ENCODE data around the gene KEL.

Gene KEL

GRCh38 chr7:142898377-142899170 is 63.6 kb downstream of the KEL start:
- TF ChIP-seq CTCF (IDR thresholded peaks at IDR 0.05) (no peak), ZFX (IDR thresholded peaks at IDR 0.05; ENCODE audit: borderline replicate concordance) (no peak)
- no peak overlapping the region for H3K27ac ChIP-seq

- H3K27ac ChIP-seq: no peak overlapping the region
- TF ChIP-seq ZFX (IDR thresholded peaks at IDR 0.05; ENCODE audit: borderline replicate concordance) (no peak), CTCF (IDR thresholded peaks at IDR 0.05) (no peak)
Observed at GRCh38 chr7:142897691-142898090, 64.5 kb downstream of the KEL start.

- H3K27ac ChIP-seq: no peak overlapping the region
- TF ChIP-seq CTCF (IDR thresholded peaks at IDR 0.05) (no peak), ZFX (IDR thresholded peaks at IDR 0.05; ENCODE audit: borderline replicate concordance) (no peak)
Observed at GRCh38 chr7:142896741-142897379, 65.3 kb downstream of the KEL start.

GRCh38 chr7:142896151-142896550 is 66.0 kb downstream of the KEL start:
- H3K27ac ChIP-seq: no peak overlapping the region
- TF ChIP-seq ZFX (IDR thresholded peaks at IDR 0.05; ENCODE audit: borderline replicate concordance) (no peak), CTCF (IDR thresholded peaks at IDR 0.05) (no peak)

- TF ChIP-seq CTCF (IDR thresholded peaks at IDR 0.05): no peak
- TF ChIP-seq ZFX (IDR thresholded peaks at IDR 0.05; ENCODE audit: borderline replicate concordance): no peak
- H3K27ac ChIP-seq: no peak overlapping the region
Observed at GRCh38 chr7:142894985-142895593, 67.1 kb downstream of the KEL start.

- TF ChIP-seq CTCF (IDR thresholded peaks at IDR 0.05): no peak
- TF ChIP-seq ZFX (IDR thresholded peaks at IDR 0.05; ENCODE audit: borderline replicate concordance): no peak
- H3K27ac ChIP-seq: no peak overlapping the region
Observed at GRCh38 chr7:142894112-142894984, 67.8 kb downstream of the KEL start.

Data from 22Rv1 (cell line).